Fibroblast of lung (primary cell): ENCODE measurements around the gene RNASE4.

Experiments used
- EZH2 ChIP-seq: IDR thresholded peaks from 2 replicates; pipeline ENCODE4 v1.5.1; 2012; ENCODE audit warnings: low read length, control low read depth, mild to moderate bottlenecking; ENCODE audit errors: missing control alignments
- TF ChIP-seq, protein P1 (sequence below), 2 donors: IDR thresholded peaks in 1 of 2; conservative IDR thresholded peaks in 1 of 2; 1 replicate in 1 of 2; 2 replicates in 1 of 2; pipeline ENCODE4 v1.5.1; 2011 to 2012; ENCODE audit warnings: low read length in 2 of 2, control low read depth in 1 of 2, inconsistent platforms in 1 of 2, low read depth in 1 of 2, mild to moderate bottlenecking in 1 of 2

- TF ChIP-seq, protein P1, sequence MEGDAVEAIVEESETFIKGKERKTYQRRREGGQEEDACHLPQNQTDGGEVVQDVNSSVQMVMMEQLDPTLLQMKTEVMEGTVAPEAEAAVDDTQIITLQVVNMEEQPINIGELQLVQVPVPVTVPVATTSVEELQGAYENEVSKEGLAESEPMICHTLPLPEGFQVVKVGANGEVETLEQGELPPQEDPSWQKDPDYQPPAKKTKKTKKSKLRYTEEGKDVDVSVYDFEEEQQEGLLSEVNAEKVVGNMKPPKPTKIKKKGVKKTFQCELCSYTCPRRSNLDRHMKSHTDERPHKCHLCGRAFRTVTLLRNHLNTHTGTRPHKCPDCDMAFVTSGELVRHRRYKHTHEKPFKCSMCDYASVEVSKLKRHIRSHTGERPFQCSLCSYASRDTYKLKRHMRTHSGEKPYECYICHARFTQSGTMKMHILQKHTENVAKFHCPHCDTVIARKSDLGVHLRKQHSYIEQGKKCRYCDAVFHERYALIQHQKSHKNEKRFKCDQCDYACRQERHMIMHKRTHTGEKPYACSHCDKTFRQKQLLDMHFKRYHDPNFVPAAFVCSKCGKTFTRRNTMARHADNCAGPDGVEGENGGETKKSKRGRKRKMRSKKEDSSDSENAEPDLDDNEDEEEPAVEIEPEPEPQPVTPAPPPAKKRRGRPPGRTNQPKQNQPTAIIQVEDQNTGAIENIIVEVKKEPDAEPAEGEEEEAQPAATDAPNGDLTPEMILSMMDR (conservative IDR thresholded peaks at IDR 0.05 in 1 of 2, IDR thresholded peaks at IDR 0.05 in 1 of 2; ENCODE audit: low read depth in 1 of 2, low read length in 2 of 2) = no peak
- TF ChIP-seq EZH2 = no peak
Observed at GRCh38 chr14:20682127-20682434, 2.3 kb upstream of the RNASE4 start.
